COLO668 (cell line): Measurements from ENCODE around the gene PDCD5.
"Not testable (repeated sequence)": the region's sequence is repeated elsewhere in the genome, so short reads cannot be mapped to it uniquely, and the experiment has no call there.

Source experiments
- DNase-seq: peaks from one replicate; lab custom pipeline; 2025; ENCODE audit not compliant: unreplicated experiment; lab: John Stamatoyannopoulos, UW

Gene PDCD5

DNA sequence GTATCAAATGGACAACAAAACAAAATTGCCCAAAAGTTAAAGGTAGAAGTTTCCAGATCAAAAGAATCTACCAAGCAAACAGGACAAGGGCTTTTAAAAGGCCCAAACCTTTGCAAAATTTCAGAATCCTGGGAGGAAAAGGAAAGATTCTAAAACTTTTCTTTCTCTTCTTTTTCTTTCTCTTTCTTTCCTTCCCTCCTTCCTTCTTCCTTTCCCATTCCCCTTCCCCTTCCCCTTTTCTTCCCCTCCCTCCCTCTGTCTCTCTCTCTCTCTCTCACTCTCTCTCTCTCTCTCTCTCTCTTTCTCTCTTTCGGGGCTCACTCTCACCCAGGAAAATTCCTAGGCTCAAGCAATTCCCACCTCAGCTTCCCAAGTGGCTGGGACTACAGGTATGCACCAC, 4.2 kb upstream of the PDCD5 start:
- DNase-seq = no peak

DNA sequence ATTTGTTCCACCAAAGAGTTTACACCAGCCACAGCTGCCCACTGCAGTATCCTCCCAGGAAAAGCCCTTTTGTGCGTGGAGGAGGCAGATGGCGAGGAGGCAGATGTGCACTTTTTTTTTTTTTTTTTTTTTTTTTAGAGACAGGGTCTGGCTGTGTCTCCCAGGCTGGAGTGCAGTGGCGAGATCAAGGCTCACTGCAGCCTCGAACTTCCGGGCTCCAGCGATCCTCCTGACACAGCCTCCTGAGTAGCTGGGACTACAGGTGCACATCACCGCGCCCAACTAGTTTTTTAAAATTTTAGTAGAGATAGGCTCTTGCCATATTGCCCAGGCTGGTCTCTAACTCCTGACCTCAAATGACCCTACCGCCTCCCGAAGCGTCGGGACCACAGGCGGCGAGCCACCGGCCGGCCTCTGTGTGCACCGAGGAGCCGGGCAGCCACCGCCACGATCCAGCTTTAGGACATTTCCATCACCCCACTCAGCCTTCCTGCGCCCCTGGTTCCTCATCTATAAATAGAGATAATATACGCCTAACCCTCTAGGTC, 563 bp upstream of the PDCD5 start:
- peak; percentile 22 for DNase-seq

DNA sequence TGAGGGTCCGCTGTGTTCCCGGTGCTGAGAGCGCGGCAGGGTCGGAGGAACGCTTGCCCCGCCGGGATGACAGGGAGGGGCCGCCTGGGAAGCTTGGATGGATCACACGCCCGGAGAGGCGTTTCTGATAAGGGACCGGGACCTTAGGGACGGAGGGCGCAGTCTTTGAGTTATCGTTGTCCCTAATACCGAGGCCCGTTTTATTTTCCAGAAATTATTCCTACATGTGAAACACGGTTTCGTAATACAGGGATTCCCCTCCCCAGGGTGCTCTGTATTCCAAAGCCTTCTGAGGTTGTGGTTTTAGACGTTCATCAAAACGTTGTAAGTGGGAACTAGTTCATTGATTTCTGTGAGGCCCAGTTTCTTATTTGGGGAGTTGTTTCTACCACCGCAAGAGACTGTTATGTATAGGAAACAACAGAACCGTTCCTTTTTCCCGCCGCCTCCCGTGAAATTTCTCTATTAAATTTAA, 752 bp downstream of the PDCD5 start:
- peak; percentile 24 for DNase-seq

DNA sequence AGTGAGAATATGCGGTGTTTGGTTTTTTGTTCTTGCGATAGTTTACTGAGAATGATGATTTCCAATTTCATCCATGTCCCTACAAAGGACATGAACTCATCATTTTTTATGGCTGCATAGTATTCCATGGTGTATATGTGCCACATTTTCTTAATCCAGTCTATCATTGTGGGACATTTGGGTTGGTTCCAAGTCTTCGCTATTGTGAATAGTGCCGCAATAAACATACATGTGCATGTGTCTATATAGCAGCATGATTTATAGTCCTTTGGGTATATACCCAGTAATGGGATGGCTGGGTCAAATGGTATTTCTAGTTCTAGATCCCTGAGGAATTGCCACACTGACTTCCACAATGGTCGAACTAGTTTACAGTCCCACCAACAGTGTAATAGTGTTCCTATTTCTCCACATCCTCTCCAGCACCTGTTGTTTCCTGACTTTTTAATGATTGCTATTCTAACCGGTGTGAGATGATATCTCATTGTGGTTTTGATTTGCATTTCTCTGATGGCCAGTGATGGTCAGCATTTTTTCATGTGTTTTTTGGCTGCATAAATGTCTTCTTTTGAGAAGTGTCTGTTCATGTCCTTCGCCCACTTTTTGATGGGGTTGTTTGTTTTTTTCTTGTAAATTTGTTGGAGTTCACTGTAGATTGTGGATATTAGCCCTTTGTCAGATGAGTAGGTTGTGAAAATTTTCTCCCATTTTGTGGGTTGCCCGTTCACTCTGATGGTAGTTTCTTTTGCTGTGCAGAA, 6.9 kb downstream of the PDCD5 start:
- not testable (repeated sequence) for DNase-seq

DNA sequence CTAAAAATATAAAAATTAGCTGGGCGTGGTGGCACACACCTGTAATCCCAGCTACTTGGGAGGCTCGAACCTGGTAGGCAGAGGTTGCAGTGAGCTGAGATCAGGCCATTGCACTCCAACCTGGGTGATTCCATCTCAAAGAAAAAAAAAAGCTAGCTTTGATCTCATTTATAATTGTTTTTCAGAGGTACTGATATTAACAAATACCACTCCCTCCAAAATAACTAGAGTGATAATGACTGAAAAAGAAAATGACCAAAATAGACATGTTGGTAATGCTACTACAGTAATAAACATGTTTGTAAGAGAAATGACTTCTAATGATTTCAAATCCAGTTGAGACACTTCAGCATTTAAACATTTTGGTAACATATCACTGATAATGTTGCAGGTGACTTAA, 13.0 kb downstream of the PDCD5 start:
- DNase-seq = no peak

DNA sequence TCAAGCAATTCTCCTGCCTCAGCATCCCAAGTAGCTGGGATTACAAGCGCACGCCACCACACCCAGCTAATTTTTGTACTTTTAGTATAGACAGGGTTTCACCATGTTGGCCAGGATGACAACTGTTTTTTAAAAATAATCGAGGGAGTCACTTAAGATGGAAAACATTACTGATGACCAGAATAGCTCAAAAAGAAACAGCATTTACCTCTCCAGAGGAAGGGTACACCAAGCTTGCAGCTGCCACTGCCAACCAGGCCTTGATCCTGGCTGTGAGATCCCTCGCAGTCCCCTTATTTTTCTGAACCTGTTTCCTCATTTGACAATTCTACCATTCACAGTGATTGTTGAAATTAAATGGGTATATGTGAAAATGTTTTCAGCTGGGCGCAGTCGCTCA, 14.5 kb downstream of the PDCD5 start:
- DNase-seq = no peak

DNA sequence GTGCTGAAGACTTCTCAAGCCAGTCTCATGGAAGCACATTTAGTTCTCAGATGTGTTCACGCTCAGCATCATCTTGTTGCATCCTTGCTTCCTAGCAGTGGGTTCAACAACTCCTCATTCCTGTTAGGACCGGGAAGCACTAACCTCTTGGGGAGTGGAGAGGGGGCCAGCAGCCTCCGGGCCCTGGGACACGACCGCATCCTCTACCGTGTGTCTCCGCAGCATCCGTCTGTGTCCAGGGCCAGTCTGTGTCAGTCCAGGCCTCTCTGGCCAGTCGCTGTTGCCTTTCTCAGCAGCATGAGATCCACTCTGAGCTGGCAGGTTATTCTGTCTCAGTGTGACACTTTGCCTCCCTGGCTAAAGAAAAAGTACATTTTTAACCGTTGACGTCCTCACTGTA, 17.0 kb downstream of the PDCD5 start:
- DNase-seq = no peak

DNA sequence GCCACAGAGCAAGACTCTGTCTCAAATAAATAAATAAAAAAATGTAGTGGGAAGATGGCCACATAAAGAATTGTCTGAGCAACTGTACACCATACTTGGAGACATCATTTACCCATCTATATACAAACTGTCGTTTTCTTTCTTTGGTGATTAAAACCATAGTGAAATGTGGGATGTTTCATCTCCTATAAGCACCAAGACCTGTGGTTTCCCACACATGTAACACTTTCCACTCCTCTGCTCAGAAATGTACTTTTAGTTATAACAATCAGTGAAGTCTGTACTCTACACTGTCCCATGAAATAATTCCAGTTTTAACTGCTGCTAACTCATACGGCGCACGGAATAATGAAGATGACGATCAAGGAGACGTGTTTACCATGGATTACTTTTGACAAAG, 18.3 kb downstream of the PDCD5 start:
- DNase-seq = no peak

DNA sequence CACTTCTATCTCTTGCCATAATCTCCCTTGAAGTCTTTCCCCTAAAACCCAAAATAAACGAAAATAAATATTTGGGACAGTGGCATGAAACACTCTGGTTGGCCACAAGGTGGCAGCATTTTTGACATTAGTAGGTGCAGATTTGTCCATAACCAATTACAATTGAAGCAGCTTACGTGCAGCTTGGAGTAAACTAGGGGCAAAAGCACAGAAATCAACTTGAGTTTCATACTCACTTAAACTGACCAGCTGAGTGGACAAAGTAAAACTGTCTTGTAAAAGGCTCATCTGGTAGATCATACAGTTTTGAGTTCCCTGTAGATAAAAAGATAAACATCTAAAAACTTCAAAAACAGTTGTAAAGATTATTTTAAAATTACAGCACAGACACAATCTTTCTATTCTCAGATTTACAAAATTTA, 18.8 kb downstream of the PDCD5 start:
- DNase-seq = peak; percentile 22

DNA sequence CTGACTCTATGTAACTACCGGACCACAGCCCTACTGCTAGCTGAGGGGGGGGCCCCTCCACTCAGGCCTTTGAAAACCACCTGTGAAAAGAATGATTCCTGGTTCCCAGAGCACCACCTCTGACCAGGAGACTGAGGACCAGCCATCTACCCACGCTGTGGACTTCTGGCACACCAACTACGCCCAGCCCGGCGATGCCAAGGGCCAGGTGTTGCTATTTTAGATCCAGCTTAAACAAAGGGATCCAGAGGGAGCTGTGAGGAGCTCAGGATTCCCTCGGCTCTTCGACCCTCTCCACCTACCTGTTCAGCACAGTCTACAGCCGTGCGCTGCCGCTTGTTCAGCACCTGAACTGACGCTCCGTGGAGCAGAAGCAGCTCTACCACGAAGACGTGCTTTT, 23.0 kb downstream of the PDCD5 start:
- no peak for DNase-seq

DNA sequence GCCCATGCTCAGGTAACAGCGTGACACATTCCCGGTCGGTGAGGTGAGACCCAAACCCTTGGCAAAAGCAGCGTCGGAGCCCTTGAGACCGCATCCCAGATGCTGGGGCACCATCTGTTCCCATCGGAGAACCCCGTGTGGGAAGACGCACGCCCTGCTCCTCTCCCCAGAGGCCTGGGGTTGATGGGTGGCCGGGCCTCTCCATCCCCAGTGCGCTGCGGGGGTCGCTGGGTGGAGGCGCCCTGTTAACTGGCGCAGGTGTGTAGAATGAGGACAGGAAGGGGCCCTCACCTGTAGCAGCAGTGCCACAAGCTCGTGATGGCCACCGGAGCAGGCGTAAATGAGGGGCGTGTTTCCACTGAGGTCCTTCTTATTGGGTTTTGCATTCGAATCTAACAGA, 24.6 kb downstream of the PDCD5 start:
- DNase-seq = no peak

DNA sequence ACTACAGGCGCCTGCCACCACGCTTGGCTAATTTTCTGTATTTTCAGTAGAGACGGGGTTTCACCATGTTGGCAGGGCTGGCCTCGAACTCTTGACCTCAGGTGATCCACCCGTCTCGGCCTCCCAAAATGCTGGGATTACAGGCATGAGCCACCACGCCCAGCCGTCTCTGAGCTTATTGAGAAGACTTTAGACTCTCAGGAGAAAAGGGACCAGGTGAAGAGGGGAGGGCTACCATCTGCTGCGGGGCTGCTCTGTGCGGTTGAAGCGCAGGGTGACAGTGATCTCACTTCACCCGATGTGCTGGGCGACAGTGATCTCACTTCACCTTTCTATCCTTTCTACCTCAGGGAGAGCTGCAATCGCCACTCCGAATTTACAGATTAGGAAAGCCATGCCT, 25.3 kb downstream of the PDCD5 start:
- no peak for DNase-seq

DNA sequence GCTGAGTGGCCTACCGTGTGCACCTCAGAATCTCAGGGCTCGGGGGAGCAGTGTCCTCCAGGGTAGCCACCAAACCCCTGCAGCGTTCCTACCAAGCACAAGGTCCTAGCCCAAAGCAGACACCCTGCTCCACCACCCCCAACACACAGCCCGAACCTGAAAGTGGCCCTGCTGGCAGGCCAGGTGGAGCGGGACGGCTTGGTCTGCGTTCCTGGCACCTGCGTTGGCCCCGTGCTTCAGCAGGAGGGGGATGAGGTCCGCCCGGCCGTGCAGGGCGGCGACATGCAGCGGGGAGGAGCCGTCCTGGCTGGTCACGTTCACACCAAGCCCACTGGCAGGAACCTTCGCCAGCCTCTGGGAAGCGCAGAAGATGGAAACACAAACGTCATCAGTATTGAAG, 26.5 kb downstream of the PDCD5 start:
- DNase-seq = no peak

DNA sequence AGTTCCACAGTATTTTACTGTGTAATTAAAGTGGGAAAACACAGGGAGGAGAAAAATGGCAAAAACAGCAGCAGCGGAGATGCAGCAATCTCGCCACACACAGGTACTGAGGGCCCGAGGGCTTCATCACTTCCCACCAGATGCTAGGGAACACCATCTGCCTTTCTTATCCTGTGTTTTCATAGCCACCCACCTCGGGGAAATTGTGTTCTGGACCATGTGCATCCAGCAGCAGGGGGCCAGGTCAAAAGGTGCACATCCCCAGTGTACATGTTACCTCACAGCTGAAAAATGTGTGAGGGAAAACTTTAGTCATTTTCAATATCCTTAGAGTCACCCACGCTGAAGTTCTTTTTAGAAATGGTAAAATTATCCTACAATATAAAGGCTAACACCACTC, 30.2 kb downstream of the PDCD5 start:
- DNase-seq = no peak

DNA sequence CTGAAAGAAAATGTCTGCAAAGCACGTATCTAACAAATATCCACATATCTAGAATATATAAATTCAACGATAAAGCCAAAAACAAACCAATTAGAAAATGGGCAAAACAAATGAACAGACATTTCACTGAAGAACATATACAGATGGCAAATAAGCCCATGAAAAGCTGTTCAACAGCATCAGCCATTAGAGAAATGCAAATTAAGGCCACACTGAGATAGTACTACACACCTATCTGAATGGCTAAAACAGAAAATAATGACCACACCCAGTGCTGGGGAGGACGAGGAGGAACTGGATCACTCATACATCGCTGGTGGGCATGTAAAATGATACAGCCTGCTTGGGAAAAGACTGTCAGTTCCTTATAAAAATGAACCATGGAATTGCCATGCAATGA, 32.0 kb downstream of the PDCD5 start:
- no peak for DNase-seq

DNA sequence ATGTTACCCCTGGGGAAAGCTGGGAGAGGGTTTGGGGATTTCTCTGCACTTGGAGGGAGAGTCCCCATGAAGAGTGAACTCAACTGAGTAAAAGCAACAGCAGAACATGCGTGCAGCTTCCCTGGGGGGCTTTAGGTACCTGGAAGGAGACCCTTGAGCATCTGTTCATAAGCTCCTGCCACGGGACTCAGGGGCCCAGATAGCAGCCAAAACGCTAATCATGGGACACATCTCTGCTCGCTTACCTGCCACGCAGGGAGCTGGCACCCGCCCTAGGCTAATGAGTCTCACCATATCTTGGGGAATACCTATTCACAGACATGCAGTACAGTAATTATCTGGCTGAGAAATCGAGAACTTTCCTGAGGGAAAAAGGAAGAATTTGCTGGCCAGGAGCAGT, 33.9 kb downstream of the PDCD5 start:
- DNase-seq = no peak

DNA sequence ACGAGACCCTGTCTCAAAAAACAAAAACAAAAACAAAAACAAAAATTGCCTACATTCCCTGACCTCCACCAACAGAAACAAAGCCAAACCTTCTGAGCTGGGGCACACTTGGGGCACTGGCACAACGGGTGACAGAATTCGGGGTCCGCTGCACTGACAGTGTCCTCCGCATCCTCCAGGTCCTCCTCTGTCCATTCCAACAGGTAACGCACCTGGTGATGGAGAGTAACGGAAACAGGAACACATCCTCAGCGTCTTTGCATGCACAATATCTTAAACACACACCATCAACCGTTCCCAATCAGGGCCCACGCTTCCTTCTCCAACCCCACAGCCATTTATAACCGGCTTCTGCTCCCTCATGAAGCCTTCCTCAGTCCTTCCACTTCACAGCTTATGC, 34.6 kb downstream of the PDCD5 start:
- DNase-seq = no peak

DNA sequence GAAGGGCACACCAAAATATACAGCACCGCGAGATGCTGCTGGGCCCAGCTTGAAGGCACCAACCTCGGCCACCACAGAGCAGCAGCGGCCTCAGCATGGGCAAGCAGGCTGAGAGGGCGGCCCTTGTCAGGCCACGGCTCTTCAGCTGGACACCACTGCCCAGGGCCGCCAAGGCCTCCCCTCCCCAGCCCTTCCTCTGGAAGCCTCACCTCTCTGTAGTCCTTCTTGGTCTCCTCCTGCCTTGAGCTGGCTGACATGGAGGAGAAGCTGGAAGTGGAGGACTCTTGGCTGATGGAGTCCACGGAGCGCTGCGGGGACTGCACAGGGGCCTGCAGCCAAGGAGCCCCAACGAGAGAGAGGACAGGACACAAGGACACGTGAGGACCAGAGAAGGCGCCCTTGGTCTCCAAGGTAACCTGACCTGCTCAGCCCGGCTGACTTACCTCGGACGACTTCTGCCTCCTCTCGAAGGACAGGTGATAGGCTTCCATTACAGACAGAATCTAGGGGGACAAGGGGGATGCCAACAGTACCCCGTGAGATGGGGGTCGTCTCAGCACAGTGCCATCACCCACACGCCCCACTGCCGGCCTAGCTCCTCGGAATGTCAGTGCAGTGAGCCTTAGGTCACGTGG, 38.2 kb downstream of the PDCD5 start:
- no peak for DNase-seq

DNA sequence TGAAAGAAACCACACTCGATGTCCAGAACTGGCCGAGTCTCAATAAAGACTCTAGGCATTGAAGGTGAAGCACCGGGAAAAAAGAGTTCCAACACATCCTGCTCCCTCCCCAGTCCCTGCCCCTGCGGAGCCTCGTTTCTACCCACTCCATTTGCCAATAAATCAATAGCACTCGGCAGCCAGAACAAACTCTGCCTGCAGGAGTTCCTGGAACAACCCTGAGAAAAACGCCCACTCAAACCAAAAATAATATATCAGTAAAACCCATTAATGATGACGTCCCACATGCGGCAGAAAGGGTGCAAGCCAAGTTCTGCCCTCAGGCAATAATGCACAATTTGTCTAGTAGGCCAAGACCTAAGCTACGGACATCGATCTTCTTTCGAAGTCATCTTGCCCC, 41.0 kb downstream of the PDCD5 start:
- no peak for DNase-seq

DNA sequence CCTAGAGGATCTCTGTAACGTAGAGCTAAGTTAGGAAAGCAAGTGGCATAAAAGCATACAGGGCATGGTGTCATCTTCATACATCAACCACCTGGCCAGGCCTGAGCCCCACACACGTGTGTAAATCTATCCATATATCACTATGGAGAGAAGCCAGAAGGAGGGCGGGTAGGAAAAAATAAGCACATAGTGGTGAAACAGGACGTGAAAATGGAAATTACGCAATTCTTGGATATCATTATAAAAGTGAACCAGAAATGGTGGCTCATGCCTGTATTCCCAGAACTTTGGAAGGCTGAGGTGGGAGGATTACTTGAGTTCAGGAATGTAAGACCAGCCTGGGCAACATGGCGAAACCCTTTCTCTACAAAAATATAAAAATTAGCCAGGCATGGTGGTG, 43.4 kb downstream of the PDCD5 start:
- DNase-seq = no peak

DNA sequence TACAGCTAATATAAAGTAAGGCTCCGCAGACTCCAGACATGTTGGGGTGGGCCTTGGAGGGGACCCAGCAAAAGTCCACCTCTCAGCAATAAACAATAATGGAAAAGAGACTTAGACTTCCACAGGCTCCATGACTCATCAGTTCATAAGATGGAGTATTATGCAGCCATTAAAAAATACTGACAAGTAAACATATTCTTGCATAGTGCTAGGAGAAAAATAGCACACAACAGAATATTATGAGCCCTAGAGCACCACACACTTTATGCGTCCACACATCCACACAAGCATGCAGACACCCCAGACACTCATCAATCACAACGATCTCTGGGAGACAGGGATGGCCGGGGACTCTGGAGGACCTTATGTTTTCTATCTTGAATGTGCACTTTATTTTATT, 46.0 kb downstream of the PDCD5 start:
- no peak for DNase-seq

DNA sequence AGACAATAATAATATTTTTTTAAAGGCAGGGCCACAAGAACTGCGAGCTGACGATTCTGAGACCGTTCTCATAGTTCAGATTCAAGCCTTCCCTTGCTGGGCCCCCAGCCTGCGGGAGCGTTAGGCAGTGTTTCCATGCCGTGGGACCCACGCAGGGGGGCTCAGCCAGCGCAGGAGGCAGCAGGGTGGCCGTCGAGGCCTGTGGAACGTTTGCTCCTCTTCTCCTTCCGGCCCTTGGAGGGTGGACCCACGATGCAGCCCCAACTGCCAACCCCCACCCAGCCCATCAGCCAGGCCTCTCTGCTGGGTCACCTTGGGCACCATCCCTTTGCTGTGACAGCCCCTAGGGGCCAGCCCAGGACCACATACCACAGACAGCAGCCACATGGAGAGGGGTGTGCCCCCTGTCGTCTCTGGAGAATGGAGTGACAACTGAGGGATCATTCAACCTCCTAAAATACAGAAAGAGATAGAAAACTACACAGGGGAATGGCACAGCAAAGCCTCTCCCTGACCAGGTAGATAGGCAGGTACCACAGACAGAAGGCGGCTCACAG, 46.8 kb downstream of the PDCD5 start:
- no peak for DNase-seq
